Measurements from ENCODE around the gene SLC38A2.
A peak's percentile ranks its signal among the peaks of the same experiment; 100 is the strongest.

Gene SLC38A2

GRCh38 chr12:46370792-46371717, 1.5 kb downstream of the SLC38A2 start (continued):
- TF ChIP-seq ZEB2 (tag by site-specific recombination; IDR thresholded peaks at IDR 0.05) (peak; percentile 78), ZNF660 (tag by site-specific recombination; IDR thresholded peaks at IDR 0.05) (peak; percentile 62; the same call in 1 of the 2 replicates), ZNF629 (tag by site-specific recombination; IDR thresholded peaks at IDR 0.05) (peak; percentile 68), KLF10 (tag by site-specific recombination; IDR thresholded peaks at IDR 0.05) (peak; percentile 77), ZNF114 (tag by site-specific recombination; IDR thresholded peaks at IDR 0.05) (no peak), ZNF174 (tag by site-specific recombination; IDR thresholded peaks at IDR 0.05) (no peak), OVOL3 (tag by site-specific recombination; IDR thresholded peaks at IDR 0.05) (peak; percentile 40; the same call in 1 of the 2 replicates), ZNF501 (tag by site-specific recombination; IDR thresholded peaks at IDR 0.05) (peak; percentile 87), ZNF112 (tag by site-specific recombination; IDR thresholded peaks at IDR 0.05) (no peak), GLIS1 (tag by site-specific recombination; IDR thresholded peaks at IDR 0.05) (peak; percentile 77), ZBTB7A (tag by site-specific recombination; IDR thresholded peaks at IDR 0.05; ENCODE audit: low read depth) (peak; percentile 91), ZNF843 (tag by site-specific recombination; IDR thresholded peaks at IDR 0.05) (peak; percentile 58; the same call in 1 of the 2 replicates), PATZ1 (tag by site-specific recombination; IDR thresholded peaks at IDR 0.05) (peak; percentile 97), ZNF121 (tag by site-specific recombination; IDR thresholded peaks at IDR 0.05) (no peak), ZNF488 (tag by site-specific recombination; IDR thresholded peaks at IDR 0.05) (no peak), KLF16 (tag by site-specific recombination; IDR thresholded peaks at IDR 0.05) (0 out of 2 replicates have a peak, but pooled peaks have one; percentile 11), ZNF366 (tag by site-specific recombination; conservative IDR thresholded peaks at IDR 0.05) (peak; percentile 77), ZNF274 (IDR thresholded peaks at IDR 0.05; ENCODE audit: low read length) (no peak), ZNF274 (tag by site-specific recombination; IDR thresholded peaks at IDR 0.05; ENCODE audit: borderline replicate concordance) (no peak), ZNF391 (tag by site-specific recombination; IDR thresholded peaks at IDR 0.05; ENCODE audit: borderline replicate concordance, low read depth) (peak; percentile 59), IKZF3 (tag by site-specific recombination; IDR thresholded peaks at IDR 0.05) (peak; percentile 82), ZNF521 (tag by site-specific recombination; IDR thresholded peaks at IDR 0.05) (no peak), ZNF341 (tag by site-specific recombination; IDR thresholded peaks at IDR 0.05; ENCODE audit: low read depth) (peak; percentile 81), PRDM10 (tag by site-specific recombination; IDR thresholded peaks at IDR 0.05) (peak; percentile 86), TCF7L2 (IDR thresholded peaks at IDR 0.05; ENCODE audit: borderline replicate concordance, low read depth, low read length) (peak; percentile 89), ZNF37A (tag by site-specific recombination; IDR thresholded peaks at IDR 0.05) (no peak), ZNF600 (tag by site-specific recombination; IDR thresholded peaks at IDR 0.05) (peak; percentile 75), ZNF548 (tag by site-specific recombination; IDR thresholded peaks at IDR 0.05) (no peak), WT1 (tag by site-specific recombination; IDR thresholded peaks at IDR 0.05) (0 out of 2 replicates have a peak, but pooled peaks have one; percentile 18), SP2 (tag by site-specific recombination; IDR thresholded peaks at IDR 0.05) (peak; percentile 39), ZNF398 (tag by site-specific recombination; IDR thresholded peaks at IDR 0.05) (peak; percentile 97), ZNF350 (tag by site-specific recombination; IDR thresholded peaks at IDR 0.05) (no peak)
